Loucy (cell line): ENCODE data around the gene AHI1.

Experiments
- EZH2phosphoT487 ChIP-seq: fragments of 200-600 bp; IDR thresholded peaks from 2 replicates; pipeline ENCODE4 v1.6.1; 2018; ENCODE audit warnings: antibody characterized with exemption, mild to moderate bottlenecking, moderate library complexity, borderline replicate concordance
- TF ChIP-seq, protein P1 (sequence below): fragments of 200-600 bp; sonication (generic); conservative IDR thresholded peaks from 2 replicates; pipeline ENCODE4 v1.5.1; 2014; ENCODE audit warnings: mild to moderate bottlenecking, antibody characterized with exemption, low read length

DNA sequence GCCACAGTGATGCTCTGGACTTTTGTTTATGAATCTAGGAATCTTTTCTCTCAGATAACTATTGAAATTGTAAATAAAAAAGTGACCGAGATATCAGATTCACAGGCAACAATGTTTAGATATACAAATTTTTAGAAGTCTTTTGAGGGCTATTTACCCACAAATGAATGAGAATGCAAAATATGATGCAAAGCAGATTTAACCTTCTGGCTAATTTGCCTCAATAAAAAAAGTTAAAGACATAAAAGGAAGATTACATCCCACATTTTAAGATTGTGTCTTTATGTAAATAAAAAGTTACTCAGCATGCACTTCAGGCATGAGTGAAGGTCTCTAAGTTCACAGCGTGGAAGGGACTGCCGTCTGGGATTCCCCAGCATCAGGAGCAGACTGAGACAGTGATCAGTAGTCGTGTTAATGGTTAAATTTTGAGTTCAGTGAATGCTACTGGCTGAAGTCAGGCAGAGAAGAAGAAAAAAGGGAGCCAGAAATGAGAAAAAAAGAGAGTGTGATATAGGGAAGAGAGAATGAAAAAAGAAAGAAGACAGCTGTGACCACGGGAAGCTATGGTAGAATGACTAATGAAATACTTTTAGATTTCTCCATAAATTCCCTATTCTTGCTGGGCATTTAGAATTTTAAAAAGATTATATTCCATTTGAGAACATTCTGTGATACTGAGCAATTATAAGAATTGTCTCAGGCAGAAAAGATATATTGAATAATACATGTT is 222.8 kb downstream of the AHI1 start:
- TF ChIP-seq, protein P1, sequence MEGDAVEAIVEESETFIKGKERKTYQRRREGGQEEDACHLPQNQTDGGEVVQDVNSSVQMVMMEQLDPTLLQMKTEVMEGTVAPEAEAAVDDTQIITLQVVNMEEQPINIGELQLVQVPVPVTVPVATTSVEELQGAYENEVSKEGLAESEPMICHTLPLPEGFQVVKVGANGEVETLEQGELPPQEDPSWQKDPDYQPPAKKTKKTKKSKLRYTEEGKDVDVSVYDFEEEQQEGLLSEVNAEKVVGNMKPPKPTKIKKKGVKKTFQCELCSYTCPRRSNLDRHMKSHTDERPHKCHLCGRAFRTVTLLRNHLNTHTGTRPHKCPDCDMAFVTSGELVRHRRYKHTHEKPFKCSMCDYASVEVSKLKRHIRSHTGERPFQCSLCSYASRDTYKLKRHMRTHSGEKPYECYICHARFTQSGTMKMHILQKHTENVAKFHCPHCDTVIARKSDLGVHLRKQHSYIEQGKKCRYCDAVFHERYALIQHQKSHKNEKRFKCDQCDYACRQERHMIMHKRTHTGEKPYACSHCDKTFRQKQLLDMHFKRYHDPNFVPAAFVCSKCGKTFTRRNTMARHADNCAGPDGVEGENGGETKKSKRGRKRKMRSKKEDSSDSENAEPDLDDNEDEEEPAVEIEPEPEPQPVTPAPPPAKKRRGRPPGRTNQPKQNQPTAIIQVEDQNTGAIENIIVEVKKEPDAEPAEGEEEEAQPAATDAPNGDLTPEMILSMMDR: no peak
- no peak for TF ChIP-seq EZH2phosphoT487
